GM12872 (cell line): Measurements from ENCODE around the gene CAD.

Experiments
- TF ChIP-seq, protein P1 (sequence below): IDR thresholded peaks from 3 replicates; pipeline ENCODE4 v1.5.1; 2011; ENCODE audit warnings: low read depth, mild to moderate bottlenecking, low read length, moderate library complexity; ENCODE audit not compliant: insufficient read depth

The CAD gene

DNA sequence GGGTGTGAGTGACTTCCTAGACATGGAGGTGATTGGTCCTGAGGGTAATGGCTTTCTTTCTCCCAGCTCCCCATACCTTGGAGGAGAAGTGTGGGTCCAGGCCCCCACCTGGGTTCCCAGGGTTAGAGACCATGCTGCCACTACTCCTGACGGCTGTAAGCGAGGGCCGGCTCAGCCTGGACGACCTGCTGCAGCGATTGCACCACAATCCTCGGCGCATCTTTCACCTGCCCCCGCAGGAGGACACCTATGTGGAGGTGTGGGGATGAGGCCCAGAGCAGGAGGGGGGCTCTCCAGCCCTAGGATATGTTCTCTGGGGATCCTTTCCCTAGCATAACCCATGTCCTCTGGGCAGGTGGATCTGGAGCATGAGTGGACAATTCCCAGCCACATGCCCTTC is 21.8 kb downstream of the CAD start:
- TF ChIP-seq, protein P1, sequence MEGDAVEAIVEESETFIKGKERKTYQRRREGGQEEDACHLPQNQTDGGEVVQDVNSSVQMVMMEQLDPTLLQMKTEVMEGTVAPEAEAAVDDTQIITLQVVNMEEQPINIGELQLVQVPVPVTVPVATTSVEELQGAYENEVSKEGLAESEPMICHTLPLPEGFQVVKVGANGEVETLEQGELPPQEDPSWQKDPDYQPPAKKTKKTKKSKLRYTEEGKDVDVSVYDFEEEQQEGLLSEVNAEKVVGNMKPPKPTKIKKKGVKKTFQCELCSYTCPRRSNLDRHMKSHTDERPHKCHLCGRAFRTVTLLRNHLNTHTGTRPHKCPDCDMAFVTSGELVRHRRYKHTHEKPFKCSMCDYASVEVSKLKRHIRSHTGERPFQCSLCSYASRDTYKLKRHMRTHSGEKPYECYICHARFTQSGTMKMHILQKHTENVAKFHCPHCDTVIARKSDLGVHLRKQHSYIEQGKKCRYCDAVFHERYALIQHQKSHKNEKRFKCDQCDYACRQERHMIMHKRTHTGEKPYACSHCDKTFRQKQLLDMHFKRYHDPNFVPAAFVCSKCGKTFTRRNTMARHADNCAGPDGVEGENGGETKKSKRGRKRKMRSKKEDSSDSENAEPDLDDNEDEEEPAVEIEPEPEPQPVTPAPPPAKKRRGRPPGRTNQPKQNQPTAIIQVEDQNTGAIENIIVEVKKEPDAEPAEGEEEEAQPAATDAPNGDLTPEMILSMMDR = no peak

DNA sequence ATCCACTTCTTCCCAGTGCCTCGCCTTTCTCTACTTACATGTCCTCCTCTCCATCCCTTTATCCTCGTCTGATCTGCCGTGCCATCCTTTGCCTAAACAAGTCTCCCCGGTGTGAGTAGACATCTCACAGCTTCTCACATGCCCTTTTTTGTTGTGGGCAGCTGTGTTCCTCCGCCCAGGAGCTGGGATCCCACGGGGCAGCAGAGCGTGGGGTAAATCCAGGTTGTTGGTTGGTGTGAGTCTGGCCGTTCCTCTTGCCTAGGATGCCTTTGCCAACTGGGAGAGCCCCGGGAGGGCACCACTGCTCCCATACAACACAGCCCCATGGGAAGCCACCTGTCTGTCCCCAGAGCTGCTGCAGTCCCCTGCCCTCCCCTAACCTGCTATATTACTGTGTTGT is 23.2 kb downstream of the CAD start:
- TF ChIP-seq, protein P1 = no peak

DNA sequence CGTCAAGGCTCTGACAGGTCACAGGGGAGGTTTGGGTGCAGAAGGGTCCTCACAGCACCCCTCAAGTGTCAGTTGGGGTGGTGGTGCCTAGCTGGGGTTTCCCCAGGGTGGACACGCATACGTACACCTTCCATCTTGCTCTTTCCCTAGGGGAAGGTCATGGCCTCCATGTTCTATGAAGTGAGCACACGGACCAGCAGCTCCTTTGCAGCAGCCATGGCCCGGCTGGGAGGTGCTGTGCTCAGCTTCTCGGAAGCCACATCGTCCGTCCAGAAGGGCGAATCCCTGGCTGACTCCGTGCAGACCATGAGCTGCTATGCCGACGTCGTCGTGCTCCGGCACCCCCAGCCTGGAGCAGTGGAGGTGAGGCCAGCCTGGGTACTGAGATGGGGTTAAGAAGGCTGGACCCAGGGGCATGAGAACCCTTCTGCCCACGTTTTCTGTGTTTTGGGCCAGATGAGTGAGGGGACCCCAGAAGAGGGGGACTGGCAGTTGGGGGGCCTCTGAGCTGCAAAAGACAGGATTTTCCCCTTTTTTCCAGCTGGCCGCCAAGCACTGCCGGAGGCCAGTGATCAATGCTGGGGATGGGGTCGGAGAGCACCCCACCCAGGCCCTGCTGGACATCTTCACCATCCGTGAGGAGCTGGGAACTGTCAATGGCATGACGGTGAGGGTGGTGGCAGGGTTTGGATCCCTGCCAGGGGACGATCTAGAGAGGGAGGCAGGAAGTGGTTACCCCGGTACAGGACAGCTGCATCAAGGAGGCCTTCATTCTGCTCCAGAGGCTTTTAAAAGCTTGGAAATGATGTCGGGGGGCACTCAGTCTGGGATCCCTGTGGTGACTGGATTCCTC is 24.8 kb downstream of the CAD start:
- TF ChIP-seq, protein P1 = no peak

DNA sequence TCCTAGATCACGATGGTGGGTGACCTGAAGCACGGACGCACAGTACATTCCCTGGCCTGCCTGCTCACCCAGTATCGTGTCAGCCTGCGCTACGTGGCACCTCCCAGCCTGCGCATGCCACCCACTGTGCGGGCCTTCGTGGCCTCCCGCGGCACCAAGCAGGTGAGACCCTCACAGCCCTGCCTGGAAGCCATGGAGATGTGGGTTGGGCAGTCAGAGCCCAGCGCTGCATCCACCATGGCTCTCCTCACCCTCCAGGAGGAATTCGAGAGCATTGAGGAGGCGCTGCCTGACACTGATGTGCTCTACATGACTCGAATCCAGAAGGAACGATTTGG is 25.4 kb downstream of the CAD start:
- TF ChIP-seq, protein P1 = no peak

DNA sequence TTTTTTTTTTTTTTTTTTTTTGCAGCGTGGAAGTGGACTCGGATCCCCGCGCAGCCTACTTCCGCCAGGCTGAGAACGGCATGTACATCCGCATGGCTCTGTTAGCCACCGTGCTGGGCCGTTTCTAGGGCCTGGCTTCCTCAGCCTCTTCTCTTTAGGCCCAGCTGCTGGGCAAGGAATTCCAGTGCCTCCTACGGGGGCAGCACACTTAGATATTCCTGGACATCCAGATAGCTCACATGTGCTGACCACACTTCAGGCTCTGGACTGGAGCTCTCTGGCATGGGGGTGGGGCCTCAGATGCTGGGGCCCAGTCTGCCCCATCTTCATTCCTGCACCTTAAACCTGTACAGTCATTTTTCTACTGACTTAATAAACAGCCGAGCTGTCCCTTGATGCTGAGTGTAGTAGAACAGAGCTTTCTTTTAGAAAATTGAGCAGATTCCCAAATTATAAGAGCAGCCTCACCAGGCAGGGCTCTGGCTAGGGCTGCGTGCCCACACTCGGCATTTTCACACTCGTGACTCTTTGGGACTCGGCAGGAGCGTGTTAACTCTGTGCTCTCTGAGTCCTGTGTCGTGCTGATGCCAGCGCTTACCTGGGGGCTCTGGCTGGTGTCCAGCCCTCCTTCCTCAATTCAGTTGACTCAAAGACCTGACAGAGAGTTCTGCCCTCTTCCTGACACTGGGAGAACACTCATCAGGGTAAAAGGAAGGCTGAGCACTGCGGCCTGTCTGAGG is 26.4 kb downstream of the CAD start:
- TF ChIP-seq, protein P1 = no peak

DNA sequence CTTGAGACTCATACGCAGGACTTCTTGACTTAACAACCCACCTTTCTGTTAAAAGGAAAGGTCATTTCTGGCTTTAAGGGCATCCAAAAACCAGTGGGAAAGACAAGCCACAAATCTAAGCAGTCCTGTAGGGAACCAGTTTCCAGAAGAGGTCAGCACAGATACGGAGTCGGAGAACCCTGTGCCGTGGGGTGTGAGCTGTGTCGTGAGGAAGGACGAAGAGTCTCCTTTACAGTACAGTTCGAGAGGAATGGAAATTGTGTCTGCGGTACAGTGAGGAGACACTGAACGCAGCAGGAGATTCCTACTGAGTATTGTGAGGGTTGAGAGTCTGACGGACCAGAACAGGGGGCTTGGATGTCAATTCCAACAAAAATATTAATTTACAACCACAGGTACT is 27.9 kb downstream of the CAD start:
- TF ChIP-seq, protein P1 = no peak

DNA sequence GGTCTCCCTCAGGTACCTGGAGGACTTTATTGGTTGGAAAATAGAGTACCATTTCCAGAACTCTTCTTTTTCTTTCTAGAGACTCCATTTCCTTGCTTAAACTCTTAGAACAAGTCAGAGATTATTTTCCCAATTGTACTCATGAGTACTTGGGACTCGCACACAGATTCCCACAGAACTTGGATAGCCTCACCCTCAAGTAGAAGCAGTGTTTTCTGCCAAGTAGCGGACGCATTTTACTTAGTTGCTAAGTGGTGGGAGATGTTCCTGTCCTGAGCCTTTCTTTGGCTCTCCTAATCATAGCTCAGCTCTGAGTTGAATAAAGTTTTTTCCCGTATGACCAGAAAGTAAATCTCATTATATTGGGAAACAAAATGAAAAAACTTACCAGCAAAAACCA is 28.5 kb downstream of the CAD start:
- TF ChIP-seq, protein P1 = no peak
